Activated B cell treated with CpG ODN at 0.5 μM for 24 hours (primary cell): ENCODE results near the gene FHIP2A. TPM values are rescaled to one million over a fixed set of nuclear protein-coding genes. Genes with fewer than 3 reads are reported as not detected.

Experiments
- ATAC-seq: fragments of 200-7000 bp; cut with Tn5 transposase; one replicate; pipeline ENCODE4 v1.10.0; 2021; ENCODE audit warnings: low read depth, mild to moderate bottlenecking, moderate library complexity
- CTCF ChIA-PET: fragments of 350-600 bp; sonication (Branson Sonifier 250); formaldehyde crosslinking; loops from one replicate; lab custom pipeline; 2021; ENCODE audit warnings: antibody characterized with exemption; lab: Charles Lee
- POLR2A ChIA-PET: fragments of 350-600 bp; sonication (Branson Sonifier 250); formaldehyde crosslinking; loops from one replicate; lab custom pipeline; 2021; ENCODE audit warnings: antibody characterized with exemption; lab: Charles Lee
- DNase-seq: peaks from one replicate; pipeline ENCODE4 v3.0.0; 2022
- H3K27ac Mint-ChIP-seq: one replicate; pipeline ENCODE4 v1.8.0; 2020; ENCODE audit warnings: mixed read lengths
- H3K27me3 Mint-ChIP-seq: one replicate; pipeline ENCODE4 v1.8.0; 2021; ENCODE audit warnings: mixed read lengths
- H3K36me3 Mint-ChIP-seq: one replicate; pipeline ENCODE4 v1.8.0; 2021; ENCODE audit warnings: low read depth, mixed read lengths
- H3K4me1 Mint-ChIP-seq: one replicate; pipeline ENCODE4 v1.8.0; 2021; ENCODE audit warnings: mixed read lengths
- H3K4me3 Mint-ChIP-seq: one replicate; pipeline ENCODE4 v1.8.0; 2020; ENCODE audit warnings: mild to moderate bottlenecking, mixed read lengths
- H3K9me3 Mint-ChIP-seq: one replicate; pipeline ENCODE4 v1.8.0; 2020; ENCODE audit warnings: mixed read lengths
- CTCF ChIP-seq: fragments of 200-600 bp; IDR thresholded peaks from one replicate; pipeline ENCODE4 v1.8.0; 2022; ENCODE audit warnings: antibody characterized with exemption, mild to moderate bottlenecking
- intact Hi-C: fragments of 100-400 bp; cut with micrococcal nuclease; formaldehyde crosslinking; loops from one replicate; pipeline ENCODE4 v1.15.1; 2024
- total RNA-seq: library from RNA; stranded (reverse); gene quantifications from 2 replicates; pipeline ENCODE4 v1.2.3, GENCODE V29; 2022

The FHIP2A gene
- total RNA-seq, 1 donor from 2014 or later, result 20.2 TPM

- ATAC-seq (no peak), DNase-seq (no peak)
- H3K9me3 Mint-ChIP-seq, result no peaks in the 10 kb centered on the region
- no peak for TF ChIP-seq CTCF
- intact Hi-C loops, result no loop called here
- peaks cover 7% of the 10 kb centered on the region for H3K4me1 Mint-ChIP-seq
- H3K36me3 Mint-ChIP-seq, result no peaks in the 10 kb centered on the region
- ChIA-PET POLR2A (no interaction called here), CTCF (no interaction called here)
- no peak overlapping the region for H3K4me3 Mint-ChIP-seq
- H3K27me3 Mint-ChIP-seq, result no peaks in the 10 kb centered on the region
- no peak overlapping the region for H3K27ac Mint-ChIP-seq
These were observed 14.8 kb upstream of the FHIP2A start for GRCh38 chr10:114806562-114807391.

GRCh38 chr10:114808982-114809381 lies 12.6 kb upstream of the FHIP2A start:
- ChIA-PET CTCF (no interaction called here), POLR2A (no interaction called here)
- DNase-seq (no peak), ATAC-seq (no peak)
- Mint-ChIP-seq H3K27me3 (no peaks in the 10 kb centered on the region), H3K9me3 (no peaks in the 10 kb centered on the region), H3K4me1 (peaks cover 9% of the 10 kb centered on the region), H3K36me3 (no peaks in the 10 kb centered on the region), H3K27ac (no peak overlapping the region), H3K4me3 (no peak overlapping the region)
- intact Hi-C loops, result no loop called here
- TF ChIP-seq CTCF, result no peak

- ATAC-seq (no peak), DNase-seq (no peak)
- intact Hi-C loops, result no loop called here
- Mint-ChIP-seq H3K27ac (no peak overlapping the region), H3K4me1 (peaks cover 9% of the 10 kb centered on the region), H3K4me3 (no peak overlapping the region), H3K27me3 (no peaks in the 10 kb centered on the region), H3K9me3 (no peaks in the 10 kb centered on the region), H3K36me3 (no peaks in the 10 kb centered on the region)
- ChIA-PET CTCF (no interaction called here), POLR2A (no interaction called here)
- no peak for TF ChIP-seq CTCF
These were observed 10.7 kb upstream of the FHIP2A start for GRCh38 chr10:114810926-114811325.

GRCh38 chr10:114811862-114812261 lies 9.7 kb upstream of the FHIP2A start:
- ATAC-seq (no peak), DNase-seq (no peak)
- POLR2A ChIA-PET, result no interaction called here
- Mint-ChIP-seq H3K4me1 (peaks cover 9% of the 10 kb centered on the region), H3K27ac (no peak overlapping the region), H3K9me3 (no peaks in the 10 kb centered on the region), H3K36me3 (no peaks in the 10 kb centered on the region), H3K4me3 (no peak overlapping the region), H3K27me3 (no peaks in the 10 kb centered on the region)
- TF ChIP-seq CTCF, result no peak
- intact Hi-C loops, result no loop called here
- CTCF ChIA-PET, result interaction anchor here (2.2 kb wide), 1 partner anchor 10 kb away, joined by 7 read pairs; the partner anchor contains the start of gene FHIP2A

GRCh38 chr10:114815791-114816190 lies 5.8 kb upstream of the FHIP2A start:
- ATAC-seq, result no peak

More at GRCh38 chr10:114815791-114816190, 5.8 kb upstream of the FHIP2A start:
- ChIA-PET POLR2A (no interaction called here), CTCF (no interaction called here)
- intact Hi-C loops, result no loop called here
- TF ChIP-seq CTCF, result no peak
- Mint-ChIP-seq H3K4me1 (peaks cover 5% of the 10 kb centered on the region), H3K27me3 (no peaks in the 10 kb centered on the region), H3K9me3 (no peaks in the 10 kb centered on the region), H3K4me3 (no peak overlapping the region), H3K27ac (no peak overlapping the region), H3K36me3 (no peaks in the 10 kb centered on the region)
- no peak for DNase-seq
